ENCODE measurements around the gene STOX2.

STOX2 gene

DNA sequence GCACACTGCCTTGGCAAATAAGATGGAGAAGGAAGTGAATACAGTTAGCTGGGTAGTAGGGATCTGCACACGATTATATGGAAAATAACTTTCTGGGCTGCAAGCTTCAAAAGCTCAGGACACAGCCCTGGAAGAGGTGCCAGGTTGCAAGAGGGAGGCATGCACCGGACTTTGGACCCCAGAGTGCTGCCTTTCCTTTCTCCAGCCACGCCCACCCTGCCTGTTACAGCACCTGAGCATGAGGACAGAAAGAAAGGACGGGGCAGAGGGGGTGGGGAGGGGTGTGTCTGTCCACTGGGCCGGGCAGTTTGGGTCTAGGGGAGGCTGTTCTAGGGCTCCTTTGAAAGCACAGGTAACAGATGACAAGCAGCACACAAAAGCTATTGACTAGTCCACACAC lies 159.8 kb downstream of the STOX2 start:
- H3K4me3 ChIP-seq (ENCODE audit: low read depth in 1 of 2, low read length in 2 of 2), result no peak overlapping the region
- no peaks in the 10 kb centered on the region for H3K27me3 ChIP-seq (ENCODE audit: low read depth, low read length)
- H3K36me3 ChIP-seq (ENCODE audit: control insufficient read depth in 1 of 2, insufficient read depth in 2 of 2, low read length in 2 of 2), result no peaks in the 10 kb centered on the region
- H3K4me1 ChIP-seq (ENCODE audit: control insufficient read depth in 1 of 2, insufficient read depth in 2 of 2, low read length in 2 of 2), result peaks cover 4 to 5% of the 10 kb centered on the region in 2 donors
- H3K9me3 ChIP-seq (ENCODE audit: control insufficient read depth in 1 of 2, low read length in 2 of 2), result no peaks in the 10 kb centered on the region
- H3K27ac ChIP-seq (ENCODE audit: low read length), result no peak overlapping the region

DNA sequence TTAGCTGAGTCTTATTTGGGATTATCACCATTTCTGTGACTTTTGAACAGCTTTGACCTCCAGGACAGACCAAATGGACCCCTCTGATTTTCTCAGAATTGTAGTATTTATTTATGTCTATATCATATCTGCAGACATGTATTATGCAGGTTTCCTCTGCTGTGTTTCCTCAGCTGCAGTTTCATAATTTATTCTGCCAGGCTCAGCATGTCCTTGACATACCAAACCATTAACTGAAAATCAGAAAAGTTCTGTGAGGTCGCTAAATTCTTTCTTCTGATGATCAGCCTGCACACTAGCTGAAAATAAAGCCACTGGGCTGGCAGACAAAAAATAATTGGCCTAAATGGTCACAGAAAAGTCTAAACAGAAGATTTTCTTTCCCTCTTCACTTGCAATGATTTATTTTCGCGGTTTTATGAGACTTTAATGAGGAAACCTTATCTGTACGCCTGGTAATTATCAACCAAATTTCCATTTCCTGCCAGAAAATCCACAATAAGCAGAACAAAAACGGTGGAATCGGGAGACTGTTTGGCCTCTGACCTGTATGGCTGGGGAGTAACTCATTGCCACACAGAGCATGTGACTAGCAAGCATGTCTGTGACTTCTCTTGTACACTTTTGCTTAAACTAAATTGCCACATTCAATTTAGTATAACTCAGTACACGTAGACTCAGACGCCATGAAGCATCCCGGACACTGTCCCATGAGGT lies 161.6 kb downstream of the STOX2 start:
- Histone ChIP-seq H3K9me3 (ENCODE audit: control insufficient read depth in 1 of 2, low read length in 2 of 2) (peaks cover under 1 to 1% of the 10 kb centered on the region in 2 donors), H3K27ac (ENCODE audit: low read length) (no peak overlapping the region), H3K4me1 (ENCODE audit: control insufficient read depth in 1 of 2, insufficient read depth in 2 of 2, low read length in 2 of 2) (peaks cover 4 to 5% of the 10 kb centered on the region in 2 donors), H3K27me3 (ENCODE audit: low read depth, low read length) (no peaks in the 10 kb centered on the region), H3K4me3 (ENCODE audit: low read depth in 1 of 2, low read length in 2 of 2) (no peak overlapping the region), H3K36me3 (ENCODE audit: control insufficient read depth in 1 of 2, insufficient read depth in 2 of 2, low read length in 2 of 2) (no peaks in the 10 kb centered on the region)

- Histone ChIP-seq H3K9me3 (ENCODE audit: control insufficient read depth in 1 of 2, low read length in 2 of 2) (peaks cover 12 to 14% of the 10 kb centered on the region in 2 donors), H3K36me3 (ENCODE audit: control insufficient read depth in 1 of 2, insufficient read depth in 2 of 2, low read length in 2 of 2) (no peaks in the 10 kb centered on the region), H3K4me3 (ENCODE audit: low read depth in 1 of 2, low read length in 2 of 2) (no peak overlapping the region), H3K27me3 (ENCODE audit: low read depth, low read length) (no peaks in the 10 kb centered on the region), H3K27ac (ENCODE audit: low read length) (no peak overlapping the region), H3K4me1 (ENCODE audit: control insufficient read depth in 1 of 2, insufficient read depth in 2 of 2, low read length in 2 of 2) (peaks cover 4 to 5% of the 10 kb centered on the region in 2 donors)
These were observed 162.9 kb downstream of the STOX2 start for GRCh38 chr4:184067931-184068554.
